ENCODE measurements around the gene HCN3.
"Not testable (repeated sequence)": the region's sequence is repeated elsewhere in the genome, so short reads cannot be mapped to it uniquely, and the experiment has no call there.

Gene HCN3

GRCh38 chr1:155284476-155284875 lies 7.2 kb downstream of the HCN3 start:
- no peak for ATAC-seq (ENCODE audit: low read depth)
- Histone ChIP-seq H3K27ac (ENCODE audit: poor library complexity, severe bottlenecking) (no peak overlapping the region), H3K27me3 (ENCODE audit: insufficient read depth, poor library complexity, severe bottlenecking) (no peaks in the 10 kb centered on the region), H3K9me3 (ENCODE audit: severe bottlenecking) (no peaks in the 10 kb centered on the region), H3K4me1 (ENCODE audit: insufficient read depth, poor library complexity, severe bottlenecking) (no peaks in the 10 kb centered on the region), H3K4me3 (ENCODE audit: severe bottlenecking) (no peak overlapping the region), H3K36me3 (ENCODE audit: low read depth) (no peaks in the 10 kb centered on the region)
- no peak for TF ChIP-seq CTCF (IDR thresholded peaks at IDR 0.05; ENCODE audit: poor library complexity, severe bottlenecking)
- DNase-seq (ENCODE audit: low spot score): no peak

- DNase-seq (ENCODE audit: low spot score) (no peak), ATAC-seq (ENCODE audit: low read depth) (no peak)
- Histone ChIP-seq H3K36me3 (ENCODE audit: low read depth) (no peaks in the 10 kb centered on the region), H3K27ac (ENCODE audit: poor library complexity, severe bottlenecking) (no peak overlapping the region), H3K27me3 (ENCODE audit: insufficient read depth, poor library complexity, severe bottlenecking) (no peaks in the 10 kb centered on the region), H3K4me3 (ENCODE audit: severe bottlenecking) (no peak overlapping the region), H3K9me3 (ENCODE audit: severe bottlenecking) (no peaks in the 10 kb centered on the region), H3K4me1 (ENCODE audit: insufficient read depth, poor library complexity, severe bottlenecking) (no peaks in the 10 kb centered on the region)
- no peak for TF ChIP-seq CTCF (IDR thresholded peaks at IDR 0.05; ENCODE audit: poor library complexity, severe bottlenecking)
These were observed 7.8 kb downstream of the HCN3 start for GRCh38 chr1:155285063-155285462.

- DNase-seq (ENCODE audit: low spot score) (no peak), ATAC-seq (ENCODE audit: low read depth) (no peak)
- Histone ChIP-seq H3K27me3 (ENCODE audit: insufficient read depth, poor library complexity, severe bottlenecking) (no peaks in the 10 kb centered on the region), H3K36me3 (ENCODE audit: low read depth) (no peaks in the 10 kb centered on the region), H3K4me3 (ENCODE audit: severe bottlenecking) (no peak overlapping the region), H3K27ac (ENCODE audit: poor library complexity, severe bottlenecking) (no peak overlapping the region), H3K4me1 (ENCODE audit: insufficient read depth, poor library complexity, severe bottlenecking) (no peaks in the 10 kb centered on the region), H3K9me3 (ENCODE audit: severe bottlenecking) (no peaks in the 10 kb centered on the region)
- no peak for TF ChIP-seq CTCF (IDR thresholded peaks at IDR 0.05; ENCODE audit: poor library complexity, severe bottlenecking)
These were observed 8.4 kb downstream of the HCN3 start for GRCh38 chr1:155285631-155286044.

GRCh38 chr1:155286544-155286943 lies 9.3 kb downstream of the HCN3 start:
- Histone ChIP-seq H3K9me3 (ENCODE audit: severe bottlenecking) (no peaks in the 10 kb centered on the region), H3K4me1 (ENCODE audit: insufficient read depth, poor library complexity, severe bottlenecking) (no peaks in the 10 kb centered on the region), H3K36me3 (ENCODE audit: low read depth) (no peaks in the 10 kb centered on the region), H3K4me3 (ENCODE audit: severe bottlenecking) (no peak overlapping the region), H3K27ac (ENCODE audit: poor library complexity, severe bottlenecking) (no peak overlapping the region), H3K27me3 (ENCODE audit: insufficient read depth, poor library complexity, severe bottlenecking) (no peaks in the 10 kb centered on the region)
- DNase-seq (ENCODE audit: low spot score): no peak
- TF ChIP-seq CTCF (IDR thresholded peaks at IDR 0.05; ENCODE audit: poor library complexity, severe bottlenecking): no peak
- no peak for ATAC-seq (ENCODE audit: low read depth)

- H3K27me3 ChIP-seq (ENCODE audit: insufficient read depth, poor library complexity, severe bottlenecking): no peaks in the 10 kb centered on the region
- no peak overlapping the region for H3K27ac ChIP-seq (ENCODE audit: poor library complexity, severe bottlenecking)
- no peaks in the 10 kb centered on the region for H3K36me3 ChIP-seq (ENCODE audit: low read depth)
- no peaks in the 10 kb centered on the region for H3K9me3 ChIP-seq (ENCODE audit: severe bottlenecking)
- H3K4me1 ChIP-seq (ENCODE audit: insufficient read depth, poor library complexity, severe bottlenecking): no peaks in the 10 kb centered on the region
- no peak for TF ChIP-seq CTCF (IDR thresholded peaks at IDR 0.05; ENCODE audit: poor library complexity, severe bottlenecking)
- H3K4me3 ChIP-seq (ENCODE audit: severe bottlenecking): no peak overlapping the region
- no peak for ATAC-seq (ENCODE audit: low read depth)
- no peak for DNase-seq (ENCODE audit: low spot score)
These were observed 10.8 kb downstream of the HCN3 start for GRCh38 chr1:155287987-155288543.

GRCh38 chr1:155291006-155291405 lies 13.7 kb downstream of the HCN3 start:
- ATAC-seq (ENCODE audit: low read depth); H3K27ac ChIP-seq (ENCODE audit: poor library complexity, severe bottlenecking); H3K4me1 ChIP-seq (ENCODE audit: insufficient read depth, poor library complexity, severe bottlenecking); H3K27me3 ChIP-seq (ENCODE audit: insufficient read depth, poor library complexity, severe bottlenecking); DNase-seq (ENCODE audit: low spot score); H3K36me3 ChIP-seq (ENCODE audit: low read depth); H3K4me3 ChIP-seq (ENCODE audit: severe bottlenecking); H3K9me3 ChIP-seq (ENCODE audit: severe bottlenecking): not testable (repeated sequence)

All from RWPE2 (cell line).